ENCODE data around the gene BMP7.

The BMP7 gene

DNA sequence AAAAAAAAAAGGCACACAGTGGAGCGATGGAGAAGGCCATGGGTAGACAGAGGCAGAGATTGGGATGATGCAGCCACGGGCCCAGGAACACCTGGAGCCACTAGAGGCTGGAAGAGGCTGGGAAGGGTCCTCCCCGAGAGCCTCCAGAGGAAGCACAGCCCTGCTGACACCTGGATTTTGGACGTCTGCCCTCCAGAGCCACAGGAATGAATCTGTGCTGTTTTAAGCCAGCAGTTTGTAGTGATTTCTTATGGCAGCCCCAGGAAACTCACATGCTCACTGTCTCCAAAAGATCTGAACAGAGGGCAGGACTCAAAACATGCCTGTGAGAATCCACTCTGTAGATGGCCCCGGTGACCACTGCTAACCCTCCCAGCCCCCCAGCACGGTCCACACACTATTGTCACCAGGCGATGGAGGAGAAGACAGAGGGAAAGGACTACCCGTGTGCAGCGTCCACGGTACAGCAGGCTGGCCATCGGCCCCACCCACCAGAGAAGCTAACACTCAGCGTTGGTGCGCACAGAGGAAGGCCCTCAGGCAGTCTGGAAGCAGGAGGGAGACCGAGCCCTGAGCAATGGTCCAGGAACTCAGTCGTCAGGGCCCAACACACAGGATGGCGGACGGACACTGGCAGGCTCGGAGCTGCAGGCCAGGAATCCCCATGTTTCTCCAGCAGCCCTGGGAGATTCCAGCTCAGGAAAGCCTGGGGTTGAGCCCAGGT is 99.7 kb downstream of the BMP7 start:
- no peaks in the 10 kb centered on the region for H3K27me3 ChIP-seq (ENCODE audit: insufficient read depth, insufficient read length)
- TF ChIP-seq YY1 (IDR thresholded peaks at IDR 0.05; ENCODE audit: insufficient read depth, insufficient read length) (no peak), SUZ12 (IDR thresholded peaks at IDR 0.05; ENCODE audit: extremely low read depth, insufficient read depth, insufficient read length) (no peak), ZNF274 (IDR thresholded peaks at IDR 0.05; ENCODE audit: low read depth, low read length) (no peak)
- no peak for DNase-seq (ENCODE audit: low read depth, low spot score)
- peaks cover 20% of the 10 kb centered on the region; the same call in 1 of the 2 replicates for H3K9me3 ChIP-seq (ENCODE audit: insufficient read depth, low read length)
- peaks cover 18% of the 10 kb centered on the region for H3K36me3 ChIP-seq (ENCODE audit: insufficient read depth, insufficient read length, low read length)
- no peak overlapping the region for H3K4me3 ChIP-seq (ENCODE audit: insufficient read length, low read depth)
- H3K4me1 ChIP-seq (ENCODE audit: insufficient read depth, insufficient read length): peaks cover 13% of the 10 kb centered on the region
- H3K9ac ChIP-seq (ENCODE audit: insufficient read length, low read depth): no peak overlapping the region

GRCh38 chr20:57165427-57166004 is 100.9 kb downstream of the BMP7 start:
- TF ChIP-seq YY1 (IDR thresholded peaks at IDR 0.05; ENCODE audit: insufficient read depth, insufficient read length) (no peak), ZNF274 (IDR thresholded peaks at IDR 0.05; ENCODE audit: low read depth, low read length) (no peak), SUZ12 (IDR thresholded peaks at IDR 0.05; ENCODE audit: extremely low read depth, insufficient read depth, insufficient read length) (no peak)
- DNase-seq (ENCODE audit: low read depth, low spot score): no peak
- no peak overlapping the region for H3K9ac ChIP-seq (ENCODE audit: insufficient read length, low read depth)

GRCh38 chr20:57164872-57165271 is 101.6 kb downstream of the BMP7 start:
- H3K4me1 ChIP-seq (ENCODE audit: insufficient read depth, insufficient read length): peaks cover 16% of the 10 kb centered on the region
- H3K4me3 ChIP-seq (ENCODE audit: insufficient read length, low read depth): no peak overlapping the region
- H3K27me3 ChIP-seq (ENCODE audit: insufficient read depth, insufficient read length): no peaks in the 10 kb centered on the region
- H3K9ac ChIP-seq (ENCODE audit: insufficient read length, low read depth): no peak overlapping the region
- H3K36me3 ChIP-seq (ENCODE audit: insufficient read depth, insufficient read length, low read length): peaks cover 2% of the 10 kb centered on the region
- DNase-seq (ENCODE audit: low read depth, low spot score): no peak
- no peak for TF ChIP-seq ZNF274 (IDR thresholded peaks at IDR 0.05; ENCODE audit: low read depth, low read length)
- TF ChIP-seq YY1 (IDR thresholded peaks at IDR 0.05; ENCODE audit: insufficient read depth, insufficient read length): no peak
- no peak for TF ChIP-seq SUZ12 (IDR thresholded peaks at IDR 0.05; ENCODE audit: extremely low read depth, insufficient read depth, insufficient read length)
- H3K9me3 ChIP-seq (ENCODE audit: insufficient read depth, low read length): peaks cover 11% of the 10 kb centered on the region; the same call in 1 of the 2 replicates

More at GRCh38 chr20:57165427-57166004, 100.9 kb downstream of the BMP7 start:
- Histone ChIP-seq H3K4me1 (ENCODE audit: insufficient read depth, insufficient read length) (peaks cover 14% of the 10 kb centered on the region), H3K9me3 (ENCODE audit: insufficient read depth, low read length) (peaks cover 16% of the 10 kb centered on the region; the same call in 1 of the 2 replicates), H3K27me3 (ENCODE audit: insufficient read depth, insufficient read length) (no peaks in the 10 kb centered on the region), H3K4me3 (ENCODE audit: insufficient read length, low read depth) (no peak overlapping the region), H3K36me3 (ENCODE audit: insufficient read depth, insufficient read length, low read length) (peaks cover 9% of the 10 kb centered on the region)

GRCh38 chr20:57163041-57163440 is 103.4 kb downstream of the BMP7 start:
- Histone ChIP-seq H3K9ac (ENCODE audit: insufficient read length, low read depth) (no peak overlapping the region), H3K36me3 (ENCODE audit: insufficient read depth, insufficient read length, low read length) (no peaks in the 10 kb centered on the region), H3K9me3 (ENCODE audit: insufficient read depth, low read length) (peaks cover 11% of the 10 kb centered on the region; the same call in 1 of the 2 replicates), H3K4me3 (ENCODE audit: insufficient read length, low read depth) (no peak overlapping the region), H3K4me1 (ENCODE audit: insufficient read depth, insufficient read length) (peaks cover 18% of the 10 kb centered on the region), H3K27me3 (ENCODE audit: insufficient read depth, insufficient read length) (no peaks in the 10 kb centered on the region)
- TF ChIP-seq SUZ12 (IDR thresholded peaks at IDR 0.05; ENCODE audit: extremely low read depth, insufficient read depth, insufficient read length) (no peak), YY1 (IDR thresholded peaks at IDR 0.05; ENCODE audit: insufficient read depth, insufficient read length) (no peak), ZNF274 (IDR thresholded peaks at IDR 0.05; ENCODE audit: low read depth, low read length) (no peak)
- no peak for DNase-seq (ENCODE audit: low read depth, low spot score)

DNA sequence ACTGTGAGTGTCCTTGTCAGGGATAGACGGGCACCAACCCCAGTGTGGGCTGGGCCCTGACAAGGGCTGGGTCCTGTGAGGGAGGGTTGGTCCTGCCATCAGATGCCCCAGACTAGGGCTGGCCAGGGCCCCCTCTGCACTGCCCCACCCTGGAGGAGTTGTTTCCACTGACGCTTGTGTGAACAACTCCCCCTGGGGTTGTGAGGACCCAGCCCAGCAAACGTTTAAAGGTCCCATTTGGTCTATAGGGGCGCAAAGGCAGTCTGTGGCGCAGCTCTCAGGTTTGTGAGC is 104.1 kb downstream of the BMP7 start:
- H3K4me3 ChIP-seq (ENCODE audit: insufficient read length, low read depth): no peak overlapping the region
- no peak overlapping the region for H3K9ac ChIP-seq (ENCODE audit: insufficient read length, low read depth)
- TF ChIP-seq YY1 (IDR thresholded peaks at IDR 0.05; ENCODE audit: insufficient read depth, insufficient read length) (no peak), SUZ12 (IDR thresholded peaks at IDR 0.05; ENCODE audit: extremely low read depth, insufficient read depth, insufficient read length) (no peak), ZNF274 (IDR thresholded peaks at IDR 0.05; ENCODE audit: low read depth, low read length) (no peak)
- H3K36me3 ChIP-seq (ENCODE audit: insufficient read depth, insufficient read length, low read length): no peaks in the 10 kb centered on the region
- H3K4me1 ChIP-seq (ENCODE audit: insufficient read depth, insufficient read length): peaks cover 11% of the 10 kb centered on the region
- no peaks in the 10 kb centered on the region for H3K27me3 ChIP-seq (ENCODE audit: insufficient read depth, insufficient read length)
- no peak for DNase-seq (ENCODE audit: low read depth, low spot score)
- H3K9me3 ChIP-seq (ENCODE audit: insufficient read depth, low read length): peaks cover 11% of the 10 kb centered on the region; the same call in 1 of the 2 replicates

DNA sequence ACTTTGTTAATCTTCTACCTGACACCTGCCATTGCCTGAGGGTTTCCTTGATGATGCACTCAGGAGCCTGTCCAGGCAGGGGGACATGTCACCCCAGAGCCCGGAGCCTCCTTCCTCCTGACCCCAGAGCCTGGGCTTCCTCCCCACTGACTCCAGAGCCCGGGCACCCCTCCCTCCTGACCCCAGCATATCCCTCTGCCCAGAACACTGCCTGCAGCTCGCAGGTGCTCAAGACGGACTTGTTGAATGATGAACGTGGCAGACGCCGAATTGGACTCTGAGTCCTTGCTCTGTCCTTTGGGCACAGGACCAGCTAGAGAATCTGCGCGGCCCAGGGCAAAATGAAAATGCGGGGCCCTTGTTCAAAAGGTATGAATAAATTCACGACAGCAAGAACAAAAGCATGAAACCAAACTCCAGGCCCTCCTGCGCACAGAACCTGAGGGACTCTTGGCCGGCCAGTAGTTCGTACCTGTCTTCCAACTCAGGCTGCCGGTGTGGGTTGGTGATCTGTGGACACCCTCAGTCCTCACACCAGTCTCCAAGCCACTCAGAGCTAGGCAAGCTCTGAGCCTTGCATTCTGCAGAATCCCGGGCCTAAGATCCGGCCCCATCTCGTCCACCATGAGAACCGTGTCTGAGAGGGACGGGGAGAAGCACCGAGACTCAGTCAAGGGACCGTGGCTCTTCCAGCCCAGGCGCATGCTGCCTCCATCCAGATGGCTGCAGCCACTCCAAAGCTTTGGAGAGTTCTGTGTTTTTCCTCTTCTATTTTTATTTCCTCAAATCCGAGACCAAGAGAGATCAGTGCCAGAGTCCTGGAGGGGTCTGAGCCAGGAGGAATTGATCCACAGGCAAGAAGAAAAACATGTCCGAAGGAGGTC is 104.7 kb downstream of the BMP7 start:
- Histone ChIP-seq H3K9ac (ENCODE audit: insufficient read length, low read depth) (no peak overlapping the region), H3K36me3 (ENCODE audit: insufficient read depth, insufficient read length, low read length) (no peaks in the 10 kb centered on the region), H3K27me3 (ENCODE audit: insufficient read depth, insufficient read length) (no peaks in the 10 kb centered on the region), H3K9me3 (ENCODE audit: insufficient read depth, low read length) (peaks cover 11% of the 10 kb centered on the region; the same call in 1 of the 2 replicates), H3K4me1 (ENCODE audit: insufficient read depth, insufficient read length) (peaks cover 7% of the 10 kb centered on the region), H3K4me3 (ENCODE audit: insufficient read length, low read depth) (no peak overlapping the region)
- no peak for DNase-seq (ENCODE audit: low read depth, low spot score)
- no peak for TF ChIP-seq SUZ12 (IDR thresholded peaks at IDR 0.05; ENCODE audit: extremely low read depth, insufficient read depth, insufficient read length)
- no peak for TF ChIP-seq YY1 (IDR thresholded peaks at IDR 0.05; ENCODE audit: insufficient read depth, insufficient read length)
- TF ChIP-seq ZNF274 (IDR thresholded peaks at IDR 0.05; ENCODE audit: low read depth, low read length): no peak
